Measurements from ENCODE around the gene BCORL1. TPM values are rescaled to one million over a fixed set of nuclear protein-coding genes. Genes with fewer than 3 reads are reported as not detected.
A peak's percentile ranks its signal among the peaks of the same experiment; 100 is the strongest.

BCORL1 gene
- total RNA-seq, 1 experiment from 2014 or later: 32.2 TPM

DNA sequence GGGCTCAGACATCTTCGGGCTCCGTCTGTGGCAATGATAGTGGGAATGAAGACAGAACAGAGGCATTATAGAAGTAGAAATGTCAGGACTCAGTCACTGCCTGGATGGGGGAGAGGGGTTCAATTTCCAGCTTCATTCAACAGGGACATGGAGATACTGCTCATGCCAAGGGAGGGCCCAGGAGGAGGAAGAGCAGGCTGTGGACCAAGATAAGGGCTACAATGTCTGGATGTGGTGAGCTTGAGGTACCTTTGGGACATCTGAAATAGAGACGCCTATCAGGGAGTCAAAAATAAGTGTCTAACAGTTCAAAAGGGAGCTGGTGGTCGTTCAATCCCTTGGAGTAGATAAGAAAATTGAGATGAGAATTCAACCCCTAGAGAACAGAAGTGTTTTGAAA is 93.3 kb downstream of the BCORL1 start:
- H3K9me2 ChIP-seq (ENCODE audit: insufficient read depth): no peaks in the 10 kb centered on the region
- TF ChIP-seq, protein P1, sequence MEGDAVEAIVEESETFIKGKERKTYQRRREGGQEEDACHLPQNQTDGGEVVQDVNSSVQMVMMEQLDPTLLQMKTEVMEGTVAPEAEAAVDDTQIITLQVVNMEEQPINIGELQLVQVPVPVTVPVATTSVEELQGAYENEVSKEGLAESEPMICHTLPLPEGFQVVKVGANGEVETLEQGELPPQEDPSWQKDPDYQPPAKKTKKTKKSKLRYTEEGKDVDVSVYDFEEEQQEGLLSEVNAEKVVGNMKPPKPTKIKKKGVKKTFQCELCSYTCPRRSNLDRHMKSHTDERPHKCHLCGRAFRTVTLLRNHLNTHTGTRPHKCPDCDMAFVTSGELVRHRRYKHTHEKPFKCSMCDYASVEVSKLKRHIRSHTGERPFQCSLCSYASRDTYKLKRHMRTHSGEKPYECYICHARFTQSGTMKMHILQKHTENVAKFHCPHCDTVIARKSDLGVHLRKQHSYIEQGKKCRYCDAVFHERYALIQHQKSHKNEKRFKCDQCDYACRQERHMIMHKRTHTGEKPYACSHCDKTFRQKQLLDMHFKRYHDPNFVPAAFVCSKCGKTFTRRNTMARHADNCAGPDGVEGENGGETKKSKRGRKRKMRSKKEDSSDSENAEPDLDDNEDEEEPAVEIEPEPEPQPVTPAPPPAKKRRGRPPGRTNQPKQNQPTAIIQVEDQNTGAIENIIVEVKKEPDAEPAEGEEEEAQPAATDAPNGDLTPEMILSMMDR (conservative IDR thresholded peaks at IDR 0.05): no peak
- no peak for TF ChIP-seq EZH2 (IDR thresholded peaks at IDR 0.05; ENCODE audit: low read depth)
- ChIA-PET POLR2A (ENCODE audit: unreplicated experiment) (no interaction called here), CTCF (no interaction called here)
- intact Hi-C loops (cut with micrococcal nuclease; ENCODE audit: unreplicated experiment): no loop called here
- H2AFZ ChIP-seq: no peak overlapping the region
- no peaks in the 10 kb centered on the region for H3K4me1 ChIP-seq (replicated peaks; ENCODE audit: insufficient read depth)
- BruUV-seq (replicated peaks): no TSS peak
- H3K27ac ChIP-seq: no peak overlapping the region
- H3K4me2 ChIP-seq: no peak overlapping the region
- peaks cover 6% of the 10 kb centered on the region for H3F3A ChIP-seq (ENCODE audit: insufficient read depth, low read depth)
- no peak overlapping the region for H3K4me3 ChIP-seq
- H3K79me2 ChIP-seq (ENCODE audit: low read depth): no peaks in the 10 kb centered on the region; the same call in 1 of the 2 replicates
- no peaks in the 10 kb centered on the region for H3K9me3 ChIP-seq (ENCODE audit: insufficient read depth, low read depth)
- DNase-seq: no peak
- H4K20me1 ChIP-seq (ENCODE audit: insufficient read depth): peaks cover 12% of the 10 kb centered on the region
- H3K27me3 ChIP-seq (ENCODE audit: insufficient read depth, low read depth): no peaks in the 10 kb centered on the region
- H3K36me3 ChIP-seq (ENCODE audit: low read depth): peaks cover 5% of the 10 kb centered on the region; the same call in 1 of the 2 replicates

DNA sequence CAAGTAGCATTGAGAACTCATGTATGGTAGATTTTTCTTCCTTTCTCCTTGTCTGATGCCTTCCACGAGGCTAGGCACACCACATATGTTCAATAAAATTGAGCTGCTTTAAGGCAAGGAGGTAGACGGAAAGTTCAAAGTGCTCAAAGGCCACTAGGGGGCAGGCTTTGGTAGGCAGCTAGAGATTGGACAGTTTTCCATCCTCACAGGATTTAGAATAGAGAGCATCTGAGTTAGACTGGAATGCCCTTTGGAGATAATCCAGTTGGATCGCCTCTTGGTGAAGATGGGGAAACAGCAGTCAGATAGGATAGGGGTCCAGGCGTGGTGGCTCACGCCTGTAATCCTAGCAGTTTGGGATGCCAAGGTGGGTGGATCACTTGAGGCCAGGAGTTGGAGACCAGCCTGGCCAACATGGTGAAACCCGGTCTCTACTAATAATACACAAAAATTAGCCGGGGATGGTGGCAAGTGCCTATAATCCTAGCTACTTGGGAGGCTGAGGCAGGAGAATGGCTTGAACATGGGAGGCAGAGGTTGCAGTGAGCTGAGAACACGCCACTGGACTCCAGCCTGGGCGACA is 97.5 kb downstream of the BCORL1 start:
- POLR2A ChIA-PET (ENCODE audit: unreplicated experiment): no interaction called here
- peak; percentile 57 to 67 for DNase-seq

DNA sequence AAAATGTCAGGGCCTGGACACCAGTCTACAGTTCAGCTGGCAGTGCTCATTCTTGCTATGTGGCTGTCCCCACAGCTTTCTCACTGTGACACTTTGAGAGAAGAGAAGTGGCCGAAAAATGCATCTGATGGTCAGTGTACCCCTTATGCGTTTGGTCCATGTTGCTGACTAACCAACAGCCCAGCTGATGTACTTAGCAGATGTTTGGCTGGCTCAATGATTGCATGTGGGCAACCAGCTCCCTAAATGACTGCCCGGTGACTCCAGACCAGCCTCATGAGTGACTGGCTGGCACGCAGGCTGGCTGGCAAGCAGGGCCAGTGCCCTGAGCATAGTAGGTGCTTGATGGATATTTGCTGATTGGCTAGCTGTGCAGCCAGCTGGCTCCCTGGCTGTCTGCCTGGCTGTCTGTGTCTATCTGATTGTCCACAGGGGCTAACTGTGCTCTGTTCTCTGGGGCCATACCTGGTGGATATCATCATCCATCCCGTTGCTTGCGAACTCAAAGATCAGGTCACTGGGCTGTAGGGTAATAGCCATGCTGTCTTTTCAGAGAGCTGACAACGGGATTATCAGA is 98.4 kb downstream of the BCORL1 start:
- Histone ChIP-seq H3K36me3 (ENCODE audit: low read depth) (no peaks in the 10 kb centered on the region), H2AFZ (no peak overlapping the region), H3K4me2 (no peak overlapping the region), H3K79me2 (ENCODE audit: low read depth) (peaks cover 9% of the 10 kb centered on the region), H3K4me3 (no peak overlapping the region), H3K4me1 (replicated peaks; ENCODE audit: insufficient read depth) (peaks cover 4% of the 10 kb centered on the region), H3K9me3 (ENCODE audit: insufficient read depth, low read depth) (no peaks in the 10 kb centered on the region), H3K27ac (0 out of 2 replicates have a peak overlapping the region, but pooled peaks have one; percentile 9), H3F3A (ENCODE audit: insufficient read depth, low read depth) (peaks cover 20% of the 10 kb centered on the region), H3K27me3 (ENCODE audit: insufficient read depth, low read depth) (no peaks in the 10 kb centered on the region), H4K20me1 (ENCODE audit: insufficient read depth) (peaks cover 16% of the 10 kb centered on the region), H3K9me2 (ENCODE audit: insufficient read depth) (no peaks in the 10 kb centered on the region)
- ChIA-PET POLR2A (ENCODE audit: unreplicated experiment) (interaction anchor here (0.6 kb wide), 1 partner anchor 130 kb away, joined by 8 read pairs; no protein-coding TSS in a partner anchor), CTCF (interaction anchor here (0.7 kb wide), 1 partner anchor 221 kb away, joined by 7 read pairs; no protein-coding TSS in a partner anchor)
- DNase-seq: no peak
- TF ChIP-seq, protein P1 (conservative IDR thresholded peaks at IDR 0.05): no peak
- no TSS peak for BruUV-seq (replicated peaks)
- intact Hi-C loops (cut with micrococcal nuclease; ENCODE audit: unreplicated experiment): loop anchor here (1.0 to 2.0 kb wide), 2 partner anchors 44 to 111 kb away; no protein-coding TSS in a partner anchor

More for the DNA sequence above, 97.5 kb downstream of the BCORL1 start:
- Histone ChIP-seq H3K9me2 (ENCODE audit: insufficient read depth) (no peaks in the 10 kb centered on the region), H4K20me1 (ENCODE audit: insufficient read depth) (peaks cover 16% of the 10 kb centered on the region), H3K79me2 (ENCODE audit: low read depth) (0 out of 2 replicates have a peak, but pooled peaks cover 3% of the 10 kb centered on the region), H2AFZ (no peak overlapping the region), H3K4me3 (no peak overlapping the region), H3K4me1 (replicated peaks; ENCODE audit: insufficient read depth) (peaks cover 4% of the 10 kb centered on the region), H3F3A (ENCODE audit: insufficient read depth, low read depth) (peaks cover 20% of the 10 kb centered on the region), H3K4me2 (no peak overlapping the region), H3K27ac (no peak overlapping the region), H3K9me3 (ENCODE audit: insufficient read depth, low read depth) (no peaks in the 10 kb centered on the region), H3K36me3 (ENCODE audit: low read depth) (no peaks in the 10 kb centered on the region), H3K27me3 (ENCODE audit: insufficient read depth, low read depth) (no peaks in the 10 kb centered on the region)
- BruUV-seq (replicated peaks): no TSS peak
- intact Hi-C loops (cut with micrococcal nuclease; ENCODE audit: unreplicated experiment): loop anchor here (1.0 to 2.0 kb wide), 2 partner anchors 45 to 112 kb away; no protein-coding TSS in a partner anchor
- CTCF ChIA-PET: interaction anchor here (0.5 to 1.0 kb wide), 6 partner anchors 51 to 306 kb away, joined by 3 to 18 read pairs (median 6); partner anchors contain the start of gene GPR119
- TF ChIP-seq EZH2 (IDR thresholded peaks at IDR 0.05; ENCODE audit: low read depth): no peak
- TF ChIP-seq, protein P1 (conservative IDR thresholded peaks at IDR 0.05): peak; percentile 92
